ENCODE measurements around the gene NCAPH2.

NCAPH2 gene

DNA sequence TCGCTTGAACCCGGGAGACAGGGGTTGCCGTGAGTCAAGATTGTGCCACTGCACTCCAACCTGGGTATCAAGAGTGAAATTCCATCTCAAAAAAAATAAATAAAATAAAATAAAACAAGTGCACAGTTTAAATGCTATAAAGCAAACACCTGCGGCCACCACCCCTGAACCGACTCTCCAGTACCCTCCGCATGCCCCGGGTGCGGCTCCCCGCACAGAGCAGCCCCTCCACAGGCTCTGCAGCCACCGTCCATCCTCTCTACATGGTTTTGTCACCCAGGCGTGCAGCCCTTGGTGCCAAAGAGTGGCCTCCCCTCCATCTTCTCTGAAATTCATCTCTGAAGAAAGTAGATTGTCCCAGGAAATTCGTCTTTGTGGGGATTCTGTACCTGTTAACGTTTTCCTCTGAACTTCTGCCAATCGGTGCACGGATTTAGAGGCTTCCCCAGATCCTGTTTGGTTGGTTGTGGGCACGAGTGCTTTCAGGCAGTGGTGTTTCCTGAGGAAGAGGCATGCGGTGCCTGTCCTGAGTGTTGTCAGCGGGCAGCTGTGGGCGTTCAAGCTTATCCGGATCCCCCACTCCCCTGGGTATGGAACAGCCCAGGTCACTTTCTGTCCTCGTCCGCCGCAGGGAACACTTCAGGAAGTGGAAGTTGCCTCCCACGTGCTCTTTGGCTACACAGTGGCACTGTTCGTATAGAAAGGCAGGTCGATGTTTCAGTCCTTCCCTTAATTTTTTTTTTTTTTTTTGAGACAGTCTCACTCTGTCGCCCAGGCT lies 17.3 kb upstream of the NCAPH2 start:
- DNase-seq (ENCODE audit: low read depth in 2 of 2) = no peak

DNA sequence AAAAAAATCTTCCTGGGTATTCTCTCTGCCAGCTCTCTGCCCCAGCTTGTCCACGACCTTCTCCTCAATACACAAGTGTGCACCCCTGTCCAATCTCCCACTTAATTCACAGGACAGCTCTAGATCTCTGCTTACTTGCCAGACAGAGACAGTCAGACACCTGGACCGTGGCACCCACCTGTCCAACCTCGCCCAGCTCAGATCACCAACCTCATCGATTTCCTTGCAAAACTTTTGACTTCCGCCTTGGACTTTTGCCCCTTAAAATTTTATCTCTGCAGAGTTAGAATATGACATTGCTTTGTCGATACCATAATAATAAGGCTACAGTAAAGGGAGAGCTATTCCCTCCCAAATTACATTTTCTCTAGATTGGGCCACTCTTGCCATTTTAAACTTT lies 10.9 kb upstream of the NCAPH2 start:
- DNase-seq (ENCODE audit: low read depth in 2 of 2) = no peak

DNA sequence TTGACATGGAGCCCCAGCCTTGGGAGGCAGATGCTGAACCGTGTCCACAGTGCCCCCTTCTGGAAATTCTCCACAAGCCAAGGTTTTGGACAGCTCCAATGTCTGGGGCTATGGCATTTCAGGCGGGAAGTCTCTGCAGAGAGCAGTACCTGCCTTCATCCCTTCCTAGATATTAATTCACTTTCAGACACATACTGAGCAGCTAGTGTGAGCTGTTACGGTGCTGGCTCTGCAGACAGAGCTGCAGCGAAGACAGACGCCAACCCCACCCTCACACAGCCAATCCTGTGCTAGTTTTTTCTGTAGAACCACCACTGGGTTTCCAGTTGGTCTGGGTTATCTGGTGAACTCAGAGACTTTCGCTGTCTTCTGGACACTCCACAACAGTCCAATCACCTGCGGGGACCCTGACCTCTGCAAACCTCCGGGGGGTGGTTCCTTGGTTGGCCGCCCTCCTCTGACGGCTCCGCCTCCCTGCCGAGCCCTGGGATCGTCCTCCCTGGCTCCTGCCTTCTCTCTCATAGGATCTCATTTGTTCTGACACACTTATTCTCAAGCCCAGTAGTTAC lies 9.6 kb upstream of the NCAPH2 start:
- peak in 1 of 2 donors; percentile 46 for DNase-seq (ENCODE audit: low read depth in 2 of 2)

- DNase-seq (ENCODE audit: low read depth in 2 of 2) = no peak
Observed at GRCh38 chr22:50500452-50500851, 7.6 kb upstream of the NCAPH2 start.

GRCh38 chr22:50502096-50502495 lies 5.9 kb upstream of the NCAPH2 start:
- DNase-seq (ENCODE audit: low read depth in 2 of 2) = no peak

GRCh38 chr22:50502628-50503474 lies 5.2 kb upstream of the NCAPH2 start:
- no peak for DNase-seq (ENCODE audit: low read depth in 2 of 2)

GRCh38 chr22:50503475-50504145 lies 4.4 kb upstream of the NCAPH2 start:
- no peak for DNase-seq (ENCODE audit: low read depth in 2 of 2)

- DNase-seq (ENCODE audit: low read depth in 2 of 2) = no peak
Observed at GRCh38 chr22:50504369-50505211, 3.4 kb upstream of the NCAPH2 start.

DNA sequence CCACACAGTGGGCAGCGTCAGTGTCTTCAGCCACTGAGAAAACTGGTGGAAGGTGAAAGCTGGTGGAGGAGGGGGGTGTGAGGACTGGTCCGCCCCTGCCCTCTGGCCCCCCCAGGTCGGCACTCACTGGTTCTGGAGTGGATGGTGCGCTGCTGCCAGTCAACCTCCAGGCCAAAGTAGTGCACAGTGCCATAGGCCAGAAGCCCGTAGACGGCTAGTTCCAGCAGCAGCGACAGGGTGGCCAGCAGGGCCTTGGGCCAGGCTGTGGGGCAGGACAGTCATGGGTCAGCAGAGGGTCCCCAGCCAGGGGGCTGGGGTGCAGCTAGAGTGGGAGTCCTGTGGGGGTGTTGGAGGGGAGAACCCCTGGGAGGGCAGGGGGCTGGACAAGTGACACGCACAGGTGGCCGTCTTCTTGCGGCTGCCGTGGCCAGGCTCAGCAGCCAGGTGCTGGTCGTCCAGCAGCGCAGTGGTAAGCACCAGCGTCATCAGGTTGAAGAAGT lies 2.7 kb upstream of the NCAPH2 start:
- no peak for DNase-seq (ENCODE audit: low read depth in 2 of 2)

- DNase-seq (ENCODE audit: low read depth in 2 of 2) = no peak
Observed at GRCh38 chr22:50505776-50506610, 2.0 kb upstream of the NCAPH2 start.

GRCh38 chr22:50506611-50507420 lies 1.2 kb upstream of the NCAPH2 start:
- DNase-seq (ENCODE audit: low read depth in 2 of 2) = no peak

GRCh38 chr22:50507421-50507990 lies 518 bp upstream of the NCAPH2 start, which contains the start of gene LMF2:
Gene LMF2 (minus strand): TSS chr22:50507702. CDS start chr22:50507675, 27 bp downstream.
- peak; percentile 89 to 90 for DNase-seq (ENCODE audit: low read depth in 2 of 2)

GRCh38 chr22:50508897-50509296 lies 873 bp downstream of the NCAPH2 start:
- no peak for DNase-seq (ENCODE audit: low read depth in 2 of 2)

DNA sequence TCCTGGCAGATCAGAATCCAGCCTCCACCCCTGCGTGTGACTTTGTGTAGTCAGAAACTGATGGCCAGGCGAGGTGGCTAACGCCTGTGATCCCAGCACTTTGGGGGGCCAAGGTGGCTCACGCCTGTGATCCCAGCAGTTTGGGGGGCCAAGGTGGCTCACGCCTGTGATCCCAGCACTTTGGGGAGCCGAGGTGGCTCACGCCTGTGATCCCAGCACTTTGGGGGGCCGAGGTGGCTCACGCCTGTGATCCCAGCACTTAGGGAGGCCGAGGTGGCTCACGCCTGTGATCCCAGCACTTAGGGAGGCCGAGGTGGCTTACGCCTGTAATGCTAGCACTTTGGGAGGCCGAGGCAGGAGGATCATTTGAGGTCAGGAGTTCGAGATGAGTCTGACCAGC lies 5.2 kb downstream of the NCAPH2 start:
- DNase-seq (ENCODE audit: low read depth in 2 of 2) = no peak

- no peak for DNase-seq (ENCODE audit: low read depth in 2 of 2)
Observed at GRCh38 chr22:50516068-50516467, 8.0 kb downstream of the NCAPH2 start.

DNA sequence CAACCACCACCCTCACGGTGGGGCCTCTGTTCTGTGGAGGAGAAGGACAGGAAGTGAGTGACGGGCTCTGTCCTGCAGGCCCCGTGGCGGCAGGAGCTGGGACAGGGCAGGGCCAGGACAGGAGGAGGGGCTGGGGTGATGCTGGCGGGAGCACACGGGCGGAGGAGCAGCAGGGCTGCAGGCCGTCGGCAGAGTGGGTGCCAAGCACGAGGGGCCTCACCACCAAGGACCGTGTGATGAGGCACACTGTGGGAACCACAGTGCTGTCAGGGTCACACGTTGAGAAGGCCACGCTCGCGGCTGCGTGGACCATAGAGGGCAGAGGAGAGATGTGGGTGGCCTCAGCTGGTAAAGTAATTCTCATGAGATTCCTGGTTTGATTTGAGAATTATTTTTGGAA lies 8.9 kb downstream of the NCAPH2 start:
- no peak for DNase-seq (ENCODE audit: low read depth in 2 of 2)

DNA sequence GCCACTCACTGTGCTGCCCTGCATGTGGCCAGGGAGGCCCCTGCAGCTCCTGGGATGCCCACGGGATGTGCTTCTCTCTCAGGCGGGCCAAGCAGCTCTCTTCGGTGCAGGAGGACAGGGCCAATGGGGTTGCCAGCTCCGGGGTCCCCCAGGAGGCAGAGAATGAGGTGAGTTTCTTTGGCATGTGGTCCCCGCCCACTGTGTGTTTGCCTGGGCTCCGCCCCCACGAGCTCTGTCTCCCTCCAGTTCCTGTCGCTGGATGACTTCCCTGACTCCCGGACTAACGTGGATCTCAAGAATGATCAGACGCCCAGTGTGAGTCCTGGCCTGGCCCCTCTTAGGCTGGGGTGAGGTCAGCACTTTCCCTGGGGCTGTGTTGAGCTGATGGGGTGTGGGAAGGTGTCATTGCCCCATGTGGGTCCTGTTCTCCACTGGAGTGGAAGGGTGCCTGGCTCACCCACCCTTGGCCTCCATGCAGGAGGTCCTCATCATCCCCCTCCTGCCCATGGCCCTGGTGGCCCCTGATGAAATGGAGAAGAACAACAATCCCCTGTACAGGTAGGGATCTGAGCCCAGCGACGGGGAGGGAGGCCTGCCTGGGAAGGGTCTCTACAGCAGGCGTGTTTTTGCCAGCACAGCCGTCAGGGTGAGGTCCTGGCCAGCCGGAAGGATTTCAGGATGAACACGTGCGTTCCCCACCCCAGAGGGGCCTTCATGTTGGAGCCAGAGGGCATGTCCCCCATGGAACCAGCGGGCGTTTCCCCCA lies 9.7 kb downstream of the NCAPH2 start:
- no peak for DNase-seq (ENCODE audit: low read depth in 2 of 2)

GRCh38 chr22:50518606-50519005 lies 10.6 kb downstream of the NCAPH2 start:
- no peak for DNase-seq (ENCODE audit: low read depth in 2 of 2)

Measured in stimulated activated CD8-positive, alpha-beta memory T cell treated with anti-CD3 and anti-CD28 coated beads, Interleukin-15, amount 100 ng/mL, for 48 hours (primary cell).